Keratinocyte (primary cell): ENCODE data around the gene SFT2D1.

Source experiments
- CTCF ChIP-seq, 3 experiments: IDR thresholded peaks in 1 of 3; conservative IDR thresholded peaks in 1 of 3; optimal IDR thresholded peaks in 1 of 3; 2 replicates in 2 of 3; 3 replicates in 1 of 3; pipeline versions ENCODE3 to v1.5.1; 2011; ENCODE audit warnings: low read length in 3 of 3, mild to moderate bottlenecking in 3 of 3, moderate library complexity in 2 of 3, control low read depth in 1 of 3, inconsistent platforms in 1 of 3; ENCODE audit not compliant: insufficient read depth in 2 of 3; ENCODE audit errors: extremely low read depth in 1 of 3
- EZH2 ChIP-seq: IDR thresholded peaks from one replicate; pipeline ENCODE4 v1.6.1; 2012; ENCODE audit warnings: inconsistent platforms, mild to moderate bottlenecking, low read length, moderate library complexity

DNA sequence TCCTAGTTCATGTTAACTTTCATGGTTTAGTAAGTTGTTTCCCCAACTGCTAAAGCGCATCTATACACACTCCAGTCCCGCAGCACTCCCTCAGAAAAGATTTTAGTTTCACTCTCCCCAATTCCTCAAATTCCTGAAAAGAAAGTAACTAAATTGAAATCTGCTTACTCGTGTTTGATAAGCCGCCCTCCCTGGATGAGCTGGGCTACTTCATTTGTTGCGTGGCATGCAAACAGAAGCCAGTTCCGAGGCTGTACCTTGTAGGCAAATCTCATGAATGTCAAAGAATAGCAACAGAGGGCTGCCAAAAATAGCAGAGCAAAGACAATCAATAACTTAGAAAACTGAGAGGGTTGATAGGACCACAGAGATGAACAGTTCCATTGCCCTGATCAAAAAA lies 23.5 kb upstream of the SFT2D1 start:
- no peak for TF ChIP-seq CTCF (optimal IDR thresholded peaks at IDR 0.05 in 1 of 3, IDR thresholded peaks at IDR 0.05 in 1 of 3, conservative IDR thresholded peaks at IDR 0.05 in 1 of 3; ENCODE audit: extremely low read depth in 1 of 3, insufficient read depth in 2 of 3, low read length in 3 of 3)
- no peak for TF ChIP-seq EZH2
